Activated T-cell treated with anti-CD3 and anti-CD28 coated beads, Interleukin-2, amount 50 U/mL, for 4 hours (primary cell): ENCODE results near the gene NYAP1. TPM values are rescaled to one million over a fixed set of nuclear protein-coding genes. Genes with fewer than 3 reads are reported as not detected.
"Not testable (repeated sequence)": the region's sequence is repeated elsewhere in the genome, so short reads cannot be mapped to it uniquely, and the experiment has no call there.

ENCODE experiments used
- ATAC-seq, 2 donors: fragments of 200-7000 bp; cut with Tn5 transposase; one replicate each; pipeline ENCODE4 v1.10.0; 2021
- DNase-seq: peaks from one replicate; pipeline ENCODE4 v3.0.0-alpha.2; 2020
- H3K27me3 Mint-ChIP-seq: one replicate; pipeline ENCODE4 v1.8.0; 2021; ENCODE audit warnings: low read depth, mixed read lengths
- H3K36me3 Mint-ChIP-seq: one replicate; pipeline ENCODE4 v1.8.0; 2022; ENCODE audit warnings: mixed read lengths; ENCODE audit not compliant: insufficient read depth
- H3K4me1 Mint-ChIP-seq: one replicate; pipeline ENCODE4 v1.8.0; 2021; ENCODE audit warnings: low read depth, mixed read lengths
- H3K4me3 Mint-ChIP-seq: one replicate; pipeline ENCODE4 v1.8.0; 2021; ENCODE audit warnings: mild to moderate bottlenecking, moderate library complexity, mixed read lengths
- H3K9me3 Mint-ChIP-seq: one replicate; pipeline ENCODE4 v1.8.0; 2021; ENCODE audit warnings: mixed read lengths
- total RNA-seq, 3 donors: library from RNA; stranded (reverse); gene quantifications; one replicate each; pipeline ENCODE4 v1.2.1, GENCODE V29; 2021

NYAP1 gene
- total RNA-seq, 3 donors from 2014 or later, result 0.11 to 0.33 (median 0.18) TPM

GRCh38 chr7:100504031-100504430 lies 20.3 kb downstream of the NYAP1 start:
- not testable (repeated sequence) for H3K4me1 Mint-ChIP-seq, DNase-seq, H3K4me3 Mint-ChIP-seq, H3K9me3 Mint-ChIP-seq, H3K27me3 Mint-ChIP-seq, ATAC-seq, H3K36me3 Mint-ChIP-seq

GRCh38 chr7:100504887-100505611 lies 21.3 kb downstream of the NYAP1 start:
- H3K27me3 Mint-ChIP-seq, result no peaks in the 10 kb centered on the region
- no peaks in the 10 kb centered on the region for H3K9me3 Mint-ChIP-seq
- H3K4me1 Mint-ChIP-seq, result no peaks in the 10 kb centered on the region
- no peak overlapping the region for H3K4me3 Mint-ChIP-seq
- no peak for ATAC-seq
- no peaks in the 10 kb centered on the region for H3K36me3 Mint-ChIP-seq
- DNase-seq, result no peak

GRCh38 chr7:100506356-100506923 lies 22.7 kb downstream of the NYAP1 start:
- no peak for DNase-seq
- no peak overlapping the region for H3K4me3 Mint-ChIP-seq

GRCh38 chr7:100509231-100509630 lies 25.5 kb downstream of the NYAP1 start:
- Mint-ChIP-seq H3K4me1 (peaks cover 1% of the 10 kb centered on the region), H3K27me3 (no peaks in the 10 kb centered on the region), H3K36me3 (no peaks in the 10 kb centered on the region), H3K4me3 (no peak overlapping the region), H3K9me3 (no peaks in the 10 kb centered on the region)
- ATAC-seq (no peak), DNase-seq (no peak)

More at GRCh38 chr7:100506356-100506923, 22.7 kb downstream of the NYAP1 start:
- Mint-ChIP-seq H3K4me1 (no peaks in the 10 kb centered on the region), H3K36me3 (no peaks in the 10 kb centered on the region), H3K9me3 (no peaks in the 10 kb centered on the region), H3K27me3 (no peaks in the 10 kb centered on the region)
- no peak for ATAC-seq

- no peak for ATAC-seq
- H3K4me3 Mint-ChIP-seq, result no peak overlapping the region
- H3K27me3 Mint-ChIP-seq, result no peaks in the 10 kb centered on the region
- no peak for DNase-seq
- peaks cover 10% of the 10 kb centered on the region for H3K4me1 Mint-ChIP-seq
- no peaks in the 10 kb centered on the region for H3K36me3 Mint-ChIP-seq
- no peaks in the 10 kb centered on the region for H3K9me3 Mint-ChIP-seq
These were observed 26.9 kb downstream of the NYAP1 start for GRCh38 chr7:100510437-100511239.

GRCh38 chr7:100513212-100513810 lies 29.6 kb downstream of the NYAP1 start:
- no peak for DNase-seq
- no peak for ATAC-seq
- Mint-ChIP-seq H3K9me3 (no peaks in the 10 kb centered on the region), H3K4me1 (peaks cover 28% of the 10 kb centered on the region), H3K36me3 (no peaks in the 10 kb centered on the region), H3K4me3 (no peak overlapping the region), H3K27me3 (no peaks in the 10 kb centered on the region)

GRCh38 chr7:100515072-100515532 lies 31.4 kb downstream of the NYAP1 start:
- no peak for DNase-seq
- H3K36me3 Mint-ChIP-seq, result no peaks in the 10 kb centered on the region
- peaks cover 28% of the 10 kb centered on the region for H3K4me1 Mint-ChIP-seq
- H3K27me3 Mint-ChIP-seq, result no peaks in the 10 kb centered on the region
- H3K4me3 Mint-ChIP-seq, result no peak overlapping the region
- no peaks in the 10 kb centered on the region for H3K9me3 Mint-ChIP-seq
- ATAC-seq, result no peak

GRCh38 chr7:100516135-100516812 lies 32.5 kb downstream of the NYAP1 start:
- peaks cover 28% of the 10 kb centered on the region for H3K4me1 Mint-ChIP-seq
- ATAC-seq, result peak; percentile 28 to 46
- H3K9me3 Mint-ChIP-seq, result no peaks in the 10 kb centered on the region
- DNase-seq, result peak; percentile 14
- H3K36me3 Mint-ChIP-seq, result no peaks in the 10 kb centered on the region
- no peak overlapping the region for H3K4me3 Mint-ChIP-seq
- H3K27me3 Mint-ChIP-seq, result no peaks in the 10 kb centered on the region

GRCh38 chr7:100517305-100517704 lies 33.6 kb downstream of the NYAP1 start:
- H3K36me3 Mint-ChIP-seq, result no peaks in the 10 kb centered on the region
- DNase-seq (no peak), ATAC-seq (no peak)
- no peak overlapping the region for H3K4me3 Mint-ChIP-seq
- no peaks in the 10 kb centered on the region for H3K27me3 Mint-ChIP-seq
- peaks cover 28% of the 10 kb centered on the region for H3K4me1 Mint-ChIP-seq
- H3K9me3 Mint-ChIP-seq, result no peaks in the 10 kb centered on the region

GRCh38 chr7:100519580-100519979 lies 35.9 kb downstream of the NYAP1 start:
- Mint-ChIP-seq H3K9me3 (no peaks in the 10 kb centered on the region), H3K36me3 (no peaks in the 10 kb centered on the region), H3K27me3 (no peaks in the 10 kb centered on the region), H3K4me1 (peaks cover 27% of the 10 kb centered on the region), H3K4me3 (no peak overlapping the region)
- no peak for DNase-seq
- ATAC-seq, result no peak

GRCh38 chr7:100520138-100520537 lies 36.4 kb downstream of the NYAP1 start:
- Mint-ChIP-seq H3K4me1 (peaks cover 24% of the 10 kb centered on the region), H3K36me3 (no peaks in the 10 kb centered on the region), H3K4me3 (no peak overlapping the region), H3K9me3 (no peaks in the 10 kb centered on the region), H3K27me3 (no peaks in the 10 kb centered on the region)
- no peak for DNase-seq
- ATAC-seq, result no peak

GRCh38 chr7:100521076-100521475 lies 37.3 kb downstream of the NYAP1 start:
- H3K4me1 Mint-ChIP-seq, result peaks cover 14% of the 10 kb centered on the region
- ATAC-seq, result no peak
- no peaks in the 10 kb centered on the region for H3K36me3 Mint-ChIP-seq
- H3K9me3 Mint-ChIP-seq, result no peaks in the 10 kb centered on the region
- no peak overlapping the region for H3K4me3 Mint-ChIP-seq
- DNase-seq, result no peak
- H3K27me3 Mint-ChIP-seq, result no peaks in the 10 kb centered on the region

GRCh38 chr7:100521909-100522593 lies 38.3 kb downstream of the NYAP1 start:
- not testable (repeated sequence) for H3K4me3 Mint-ChIP-seq, ATAC-seq, H3K36me3 Mint-ChIP-seq, H3K9me3 Mint-ChIP-seq, H3K27me3 Mint-ChIP-seq, H3K4me1 Mint-ChIP-seq, DNase-seq
